HG03025 (cell line): Measurements from ENCODE around the gene CAB39L.

Experiments
- ATAC-seq: cut with Tn5 transposase; IDR thresholded peaks from one replicate; pipeline ENCODE4 v1.9.1; 2021; ENCODE audit warnings: mild to moderate bottlenecking, moderate library complexity; ENCODE audit not compliant: unreplicated experiment, low FRiP score

Gene CAB39L

DNA sequence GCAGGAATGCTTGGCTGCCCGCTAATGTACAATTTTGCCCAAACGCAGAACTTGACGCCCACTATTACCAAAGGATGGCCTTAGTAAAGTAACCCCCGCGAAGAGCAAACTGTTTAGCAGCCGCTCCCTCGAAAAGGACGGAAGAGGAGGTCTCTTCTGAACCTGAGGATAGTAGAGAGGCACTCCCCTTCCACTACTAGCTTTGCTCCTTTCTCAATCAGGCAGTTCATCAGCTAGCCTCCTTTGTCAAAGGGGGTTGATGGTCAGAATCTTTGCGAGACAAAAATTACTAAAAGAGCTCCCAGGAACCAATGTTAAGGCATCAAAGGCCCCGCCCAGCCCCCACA lies 534 bp downstream of the CAB39L start:
- ATAC-seq = no peak

DNA sequence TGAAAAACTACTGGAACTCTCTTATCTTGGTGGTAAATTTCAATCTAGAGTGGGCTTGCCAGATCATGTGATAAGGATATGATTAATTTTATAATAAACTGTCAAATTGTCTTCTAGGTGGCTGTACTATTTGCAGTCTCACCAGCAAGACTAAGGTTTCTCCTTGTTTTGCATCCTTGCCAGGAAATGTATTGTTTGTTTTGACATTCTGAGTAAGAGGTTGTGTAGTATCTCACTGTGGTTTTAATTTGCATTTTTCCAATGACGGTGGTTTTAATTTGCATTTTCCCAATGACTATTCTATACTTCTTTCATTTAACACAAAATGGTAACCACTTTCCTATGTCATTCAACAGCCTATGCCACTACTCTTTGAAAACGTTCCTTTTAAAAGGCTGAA lies 2.0 kb downstream of the CAB39L start:
- no peak for ATAC-seq

DNA sequence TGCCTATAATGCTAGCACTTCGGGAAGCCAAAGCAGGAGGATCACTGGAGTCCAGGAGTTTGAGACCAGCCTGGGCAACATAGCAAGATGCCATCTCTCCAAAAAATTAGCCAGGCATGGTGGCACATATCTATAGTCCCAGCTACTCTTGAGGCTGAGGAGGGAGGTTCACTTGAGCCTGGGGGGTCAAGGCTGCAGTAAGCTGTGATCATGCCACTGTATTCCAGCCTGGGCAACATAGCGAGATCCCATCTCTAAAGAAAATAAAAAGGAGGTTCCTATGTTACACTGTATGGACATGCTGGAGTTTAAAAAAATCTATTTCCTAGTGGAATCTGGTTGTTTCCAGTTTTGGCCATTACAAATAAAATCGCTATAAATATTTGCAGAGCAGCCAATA lies 2.6 kb downstream of the CAB39L start:
- ATAC-seq = no peak

DNA sequence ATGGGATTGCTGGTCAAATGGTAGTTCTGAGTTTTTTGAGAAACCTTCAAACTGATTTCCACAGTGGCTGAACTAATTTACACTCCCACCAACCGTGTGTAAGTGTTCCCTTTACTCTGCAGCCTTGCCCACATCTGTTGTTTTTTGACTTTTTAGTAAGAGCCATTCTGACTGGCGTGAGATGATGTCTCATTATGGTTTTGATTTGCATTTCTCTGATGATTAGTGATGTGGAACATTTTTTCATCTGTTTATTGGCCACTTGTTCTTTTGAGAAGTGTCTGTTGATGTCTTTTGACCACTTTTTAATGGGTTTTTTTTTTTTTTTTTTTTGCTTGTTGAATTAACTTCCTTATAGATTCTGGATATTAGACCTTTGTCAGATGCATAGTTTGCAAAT lies 4.3 kb downstream of the CAB39L start:
- ATAC-seq = no peak

DNA sequence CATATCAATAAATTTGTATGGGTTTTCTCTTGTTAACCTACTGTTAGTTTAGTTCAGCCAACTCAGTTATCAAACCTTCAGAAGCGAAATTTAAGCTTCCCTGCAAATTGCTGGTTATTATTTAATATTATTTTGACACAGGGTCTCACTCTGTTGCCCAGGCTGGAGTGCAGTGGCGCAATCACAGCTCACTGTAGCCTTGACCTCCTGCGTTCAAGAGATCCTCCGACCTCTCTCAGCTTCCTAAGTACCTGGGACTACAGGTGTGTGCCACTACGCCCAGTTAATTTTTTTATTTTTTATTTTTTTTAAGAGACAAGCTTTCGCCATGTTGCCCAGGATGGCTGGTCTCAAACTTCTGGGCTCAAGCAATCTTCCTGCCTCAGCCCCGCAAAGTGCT lies 6.2 kb downstream of the CAB39L start:
- ATAC-seq = no peak

DNA sequence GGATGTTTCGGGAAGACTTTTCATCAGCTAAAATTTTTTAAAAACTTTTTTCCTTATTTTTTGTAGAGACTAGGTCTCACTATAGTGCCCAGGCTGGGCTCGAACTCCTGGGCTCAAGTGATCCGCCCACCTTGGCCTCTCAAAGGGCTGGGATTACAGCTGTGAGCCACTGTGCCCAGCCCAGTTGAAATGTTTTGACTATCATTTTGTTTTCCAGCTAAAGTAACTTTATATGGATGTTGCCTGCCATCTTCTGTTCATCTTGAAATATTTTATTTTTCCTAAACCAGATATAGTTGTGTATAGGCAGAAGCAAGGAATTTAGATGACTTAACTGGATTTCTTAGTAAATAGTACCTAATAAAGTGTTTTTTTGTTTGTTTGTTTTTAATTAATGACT lies 7.0 kb downstream of the CAB39L start:
- no peak for ATAC-seq

DNA sequence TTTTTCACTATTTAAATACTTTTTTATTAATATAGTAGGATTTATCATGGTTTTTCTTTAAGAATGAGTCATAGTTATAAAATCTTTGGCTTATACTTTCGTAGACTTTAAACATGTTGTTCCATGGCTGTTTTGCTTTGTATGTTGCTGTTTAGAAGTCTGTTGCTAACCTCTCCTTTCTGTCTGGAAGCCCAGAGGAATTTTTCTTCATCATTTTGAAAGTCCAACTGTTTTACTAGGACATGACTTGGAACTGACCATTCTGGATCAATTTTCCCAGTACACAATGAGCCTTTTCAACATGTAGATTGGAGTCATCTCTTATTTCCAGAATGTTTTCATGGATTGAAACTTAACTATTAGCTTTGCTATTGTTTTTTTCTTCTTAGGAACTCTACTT lies 7.9 kb downstream of the CAB39L start:
- ATAC-seq = no peak

DNA sequence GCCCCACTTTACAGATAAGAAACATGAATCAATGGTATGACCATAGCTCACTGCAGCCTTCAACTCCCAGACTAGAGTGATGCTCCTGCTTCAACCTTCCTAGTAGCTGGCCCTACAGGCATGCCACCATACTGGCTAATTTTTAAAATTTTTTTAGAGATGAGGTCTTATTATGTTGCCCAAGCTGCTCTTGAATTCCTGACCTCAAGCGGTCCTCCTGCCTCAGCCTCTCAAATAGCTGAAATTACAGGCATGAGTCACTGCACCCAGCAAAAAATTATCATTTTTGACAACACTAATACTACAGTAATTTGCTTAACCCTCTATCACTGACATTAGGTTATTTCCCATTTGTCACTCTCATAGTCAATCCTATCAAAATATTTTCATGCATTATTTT lies 14.7 kb downstream of the CAB39L start:
- no peak for ATAC-seq

DNA sequence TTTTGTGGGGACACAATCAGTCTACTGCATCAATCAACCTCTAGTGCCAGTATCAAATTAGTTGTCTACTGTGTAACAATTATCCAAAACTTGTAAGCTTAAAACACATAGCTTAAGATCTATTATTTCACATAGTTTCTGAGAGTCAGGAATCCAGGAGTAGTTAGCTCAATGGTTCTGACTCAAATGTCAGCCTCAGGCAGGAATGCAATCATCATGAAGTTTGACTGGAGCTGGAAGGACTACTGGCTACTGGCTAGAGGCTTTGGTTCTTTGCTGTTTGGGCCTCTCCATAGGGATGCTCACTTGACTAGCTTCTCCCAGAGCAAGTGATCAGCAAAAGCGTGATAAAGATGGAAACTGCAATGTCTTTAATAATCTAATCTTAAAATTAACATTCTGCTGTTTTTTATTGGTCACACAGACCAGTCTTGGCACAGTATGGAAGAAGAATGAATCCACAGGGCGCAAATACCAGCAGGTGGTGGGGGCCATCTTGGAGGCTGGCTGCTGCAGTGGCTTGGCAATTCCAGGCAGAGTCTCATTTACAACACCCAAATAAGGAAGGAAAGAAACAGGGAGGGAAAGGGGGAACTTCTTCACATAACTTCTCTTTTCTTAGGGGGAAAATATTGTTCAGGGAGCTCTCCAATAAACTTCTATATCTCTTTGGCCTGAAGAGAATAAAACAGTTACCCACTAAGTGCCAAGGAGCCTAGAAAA lies 15.7 kb downstream of the CAB39L start:
- no peak for ATAC-seq

DNA sequence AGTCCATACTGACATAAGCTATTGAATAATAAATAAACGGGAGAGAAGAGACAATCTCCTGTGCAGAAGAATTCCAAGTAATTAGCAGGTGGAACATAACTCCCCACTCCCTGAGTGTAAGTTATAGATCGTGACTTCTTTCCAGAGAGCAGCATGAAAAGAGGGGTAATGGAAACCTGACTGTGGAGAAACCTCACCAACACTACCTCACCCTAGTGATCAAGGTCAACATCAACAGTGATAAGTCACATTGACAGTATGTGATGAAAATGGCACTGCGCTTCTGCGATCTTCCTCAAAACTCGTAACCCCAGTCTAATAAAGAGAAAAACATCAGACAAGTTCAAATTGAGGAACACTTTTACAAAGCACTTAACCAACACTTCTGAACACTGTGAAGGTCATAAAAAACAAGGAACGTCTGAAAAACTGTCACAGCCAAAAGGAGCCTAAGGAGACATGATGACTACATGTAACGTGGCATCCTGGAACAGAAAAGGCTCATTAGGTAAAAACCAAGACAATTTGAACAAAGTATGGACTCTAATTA lies 19.8 kb downstream of the CAB39L start:
- ATAC-seq = no peak

DNA sequence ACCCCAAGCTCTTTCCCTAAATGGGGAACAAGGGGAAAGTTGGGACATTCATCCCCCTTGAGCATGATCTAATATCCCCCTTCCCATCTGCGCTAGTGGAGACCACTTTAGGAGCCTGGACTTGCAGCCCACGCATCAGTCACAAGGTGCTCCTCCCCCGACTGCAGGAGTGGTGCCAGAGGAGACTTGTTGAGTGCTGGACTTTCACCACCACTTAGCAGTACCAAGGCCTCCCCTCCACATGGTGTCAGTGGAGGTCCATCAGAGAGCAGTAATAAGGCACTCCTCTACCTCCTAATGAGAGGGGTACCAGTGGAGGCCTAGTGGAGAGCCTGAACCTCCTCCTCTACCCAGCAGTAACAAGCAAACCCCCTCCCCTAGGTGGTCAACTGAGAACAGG lies 22.5 kb downstream of the CAB39L start:
- no peak for ATAC-seq

DNA sequence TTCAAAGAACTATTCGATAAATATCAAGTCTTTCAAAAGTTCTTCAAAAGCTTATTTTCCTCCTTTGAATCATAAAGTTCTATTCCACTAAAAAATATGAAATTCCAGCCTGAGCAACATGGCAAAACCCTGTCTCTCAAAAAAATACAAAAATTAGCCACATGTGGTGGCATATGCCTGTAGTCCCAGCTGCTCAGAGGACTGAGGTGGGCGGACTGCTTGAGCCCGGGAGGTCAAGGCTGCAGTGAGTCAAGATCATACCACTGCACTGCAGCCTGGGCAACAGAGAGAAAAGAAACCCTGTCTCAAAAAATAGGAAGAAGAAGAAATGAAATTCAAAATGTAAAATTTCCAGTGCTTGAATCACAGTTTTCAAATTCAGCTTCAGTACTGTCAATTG lies 24.6 kb downstream of the CAB39L start:
- no peak for ATAC-seq

DNA sequence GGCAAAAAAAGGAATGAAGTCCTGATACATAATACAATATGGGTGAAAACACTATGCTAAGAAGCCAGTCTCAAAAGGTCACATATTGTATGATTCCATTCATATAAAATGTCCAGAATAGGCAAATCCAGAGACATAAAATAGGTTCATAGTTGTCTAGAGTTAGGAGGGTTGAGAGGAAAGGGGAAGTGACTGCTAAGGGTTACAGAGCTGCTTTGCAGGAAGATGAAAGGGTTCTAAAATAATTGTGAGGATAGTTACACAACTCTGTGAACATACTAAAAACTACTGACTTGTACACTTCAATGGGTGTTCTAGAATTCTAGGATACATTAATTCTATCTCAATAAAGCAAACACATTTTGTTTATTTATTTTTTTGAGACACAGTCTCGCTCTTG lies 25.7 kb downstream of the CAB39L start:
- ATAC-seq = no peak

DNA sequence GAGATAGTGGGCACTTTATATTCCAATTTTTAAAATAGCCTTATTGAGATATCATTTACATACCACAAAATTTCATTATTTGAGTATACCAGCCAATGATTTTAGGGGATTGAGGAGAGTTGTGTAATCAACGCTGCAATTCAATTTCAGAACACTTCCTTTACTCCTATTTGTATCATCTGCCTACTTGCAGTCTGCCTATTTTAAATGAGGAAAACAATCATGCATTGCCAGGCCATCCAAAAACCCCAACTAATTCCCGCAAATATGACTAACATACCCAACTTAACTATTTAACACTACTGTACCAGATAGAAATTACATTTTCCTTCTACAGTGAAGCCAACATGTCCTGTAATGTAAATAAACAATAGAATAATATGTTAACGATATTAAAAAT lies 26.7 kb downstream of the CAB39L start:
- no peak for ATAC-seq

DNA sequence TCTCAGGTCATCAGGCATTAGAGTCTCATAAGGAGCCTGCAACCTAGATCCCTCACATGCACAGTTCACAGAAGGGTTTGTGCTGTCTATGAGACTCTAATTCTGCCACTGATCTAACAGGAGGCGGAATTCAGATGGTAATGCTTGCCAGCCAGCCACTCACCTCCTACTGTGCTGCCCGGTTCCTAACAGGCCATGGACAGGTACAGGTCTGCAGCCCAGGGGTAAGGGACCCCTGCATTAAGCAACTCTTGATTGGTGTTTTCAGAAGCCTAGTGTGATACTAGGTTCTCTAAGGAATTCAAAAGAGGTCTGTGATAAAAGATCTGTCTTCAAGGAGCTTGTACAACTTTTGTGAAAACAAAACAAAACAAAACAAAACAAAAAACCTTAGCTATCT lies 31.1 kb downstream of the CAB39L start:
- no peak for ATAC-seq

DNA sequence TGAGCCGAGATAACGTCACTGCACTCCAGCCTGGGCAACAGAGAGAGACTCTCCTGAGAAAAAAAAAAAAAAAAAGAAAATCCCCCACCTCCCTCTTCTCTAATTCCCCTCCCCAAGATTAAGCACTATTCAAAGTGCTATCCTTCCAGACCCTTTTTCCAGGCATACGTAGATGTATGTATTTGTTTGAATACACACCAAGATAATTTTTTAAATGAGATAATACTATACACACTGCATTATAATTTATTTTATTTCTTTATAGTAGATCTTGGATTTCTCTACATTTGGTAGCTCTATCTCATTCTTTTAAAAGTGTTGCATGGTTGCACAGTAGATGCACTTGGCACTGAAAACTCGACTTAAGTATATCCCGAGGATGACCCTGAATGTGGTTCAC lies 32.5 kb downstream of the CAB39L start:
- no peak for ATAC-seq

DNA sequence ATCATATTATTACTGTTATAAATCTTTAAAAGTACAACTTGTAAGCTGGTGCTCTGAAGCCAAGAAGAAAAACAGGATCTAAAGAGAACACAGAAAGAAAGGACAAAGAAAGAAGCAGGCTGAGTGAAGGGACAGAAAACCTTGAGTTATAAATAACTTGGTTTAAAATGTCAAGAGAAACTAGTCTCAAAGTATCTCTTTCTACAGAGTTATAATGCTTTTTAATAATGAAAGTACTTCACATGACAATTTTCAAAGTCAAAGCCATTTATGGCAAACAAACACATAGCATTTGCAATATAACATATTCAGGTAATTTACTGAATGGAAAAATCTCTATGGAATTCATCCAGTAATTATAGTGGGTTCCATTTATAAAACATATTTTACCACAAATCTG lies 33.4 kb downstream of the CAB39L start:
- no peak for ATAC-seq

DNA sequence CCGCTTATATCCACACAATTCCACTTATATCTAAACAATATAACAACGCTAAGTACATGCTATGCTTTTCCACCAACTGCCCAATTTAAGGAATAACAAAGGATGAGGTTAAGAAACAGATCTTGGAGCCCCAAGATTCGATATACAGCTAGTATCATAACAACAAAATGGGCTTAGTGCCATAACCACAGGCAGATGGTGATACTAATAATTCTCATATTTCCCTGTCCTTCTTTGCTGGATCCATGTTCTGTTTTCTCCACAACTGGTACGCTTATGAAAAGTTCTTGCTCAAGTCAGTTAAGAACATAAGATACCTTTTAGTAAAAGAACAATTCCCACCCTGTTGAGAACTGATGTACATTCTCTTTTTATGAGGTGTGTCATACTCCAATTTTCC lies 33.9 kb downstream of the CAB39L start:
- no peak for ATAC-seq

DNA sequence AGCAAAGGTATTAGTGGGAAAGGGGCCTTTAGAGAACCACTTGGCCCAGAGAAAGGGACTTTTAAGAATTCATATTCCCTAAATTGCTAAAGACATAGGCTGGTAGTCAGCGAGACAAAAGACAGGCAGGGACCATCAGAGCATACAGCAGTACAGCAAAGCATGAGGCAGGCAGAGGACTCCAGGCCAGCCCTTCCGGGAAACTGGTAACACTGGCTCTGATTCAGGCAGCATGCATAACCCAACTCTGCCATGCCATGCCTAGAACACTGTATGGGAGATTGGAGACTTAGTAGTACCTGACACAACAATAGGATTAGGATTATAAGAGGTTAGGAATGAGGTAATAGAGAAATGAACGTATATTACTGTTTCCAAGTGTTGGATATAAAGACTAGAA lies 34.9 kb downstream of the CAB39L start:
- no peak for ATAC-seq

DNA sequence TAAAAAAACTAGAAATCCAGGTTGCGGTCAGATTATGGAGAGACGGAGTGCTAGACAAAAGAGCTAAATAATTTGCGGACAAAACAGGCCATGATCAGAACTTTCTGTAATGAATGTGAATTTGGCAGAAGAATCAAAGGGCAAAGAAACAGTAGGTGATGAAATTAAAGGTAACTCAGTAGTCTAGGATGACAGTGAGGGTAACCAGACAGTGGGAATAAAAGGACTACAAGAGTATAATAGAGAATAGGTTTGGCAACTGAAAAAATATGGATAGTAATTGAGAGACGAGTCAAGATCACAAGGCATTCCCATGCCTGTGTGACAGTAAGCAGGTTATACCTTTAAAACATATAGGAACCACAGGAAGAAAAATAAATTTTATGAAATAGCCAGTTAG lies 35.9 kb downstream of the CAB39L start:
- no peak for ATAC-seq

DNA sequence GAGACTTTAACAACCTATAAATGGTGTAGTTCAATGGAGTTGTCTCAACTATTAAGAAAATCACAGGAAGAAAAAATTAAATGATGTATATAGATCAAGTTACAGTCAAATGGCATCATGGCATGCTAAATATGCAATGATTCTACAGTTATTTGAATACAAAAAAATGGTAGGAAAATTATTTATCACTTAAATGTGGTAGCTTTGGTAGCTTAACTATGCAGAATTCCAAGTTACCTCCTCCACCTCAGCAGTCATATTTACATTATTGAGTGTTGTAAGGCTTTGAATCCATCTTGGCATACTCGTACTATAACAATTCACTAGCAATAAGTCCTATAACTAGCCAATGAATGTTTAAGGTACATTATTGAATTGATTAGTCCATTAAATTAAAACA lies 36.8 kb downstream of the CAB39L start:
- ATAC-seq = no peak

DNA sequence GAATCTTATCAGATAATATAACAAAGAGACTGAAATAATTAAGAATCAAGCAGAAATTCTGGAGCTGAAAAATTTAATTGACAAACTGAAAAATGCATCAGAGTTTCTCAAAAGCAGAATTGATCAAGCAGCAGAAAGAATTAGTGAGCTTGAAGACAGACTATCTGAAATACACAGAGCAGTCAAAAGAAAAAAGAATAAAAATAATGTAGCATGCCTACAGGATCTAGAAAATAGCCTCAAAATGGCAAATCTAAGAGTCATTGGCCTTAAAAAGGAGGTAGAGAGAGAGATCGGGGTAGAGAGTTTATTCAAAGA lies 39.2 kb downstream of the CAB39L start:
- no peak for ATAC-seq
